Brain pericyte (primary cell): ENCODE data around the gene PRKCSH.
"Not testable (repeated sequence)": the region's sequence is repeated elsewhere in the genome, so short reads cannot be mapped to it uniquely, and the experiment has no call there.

Experiments
- DNase-seq: peaks from one replicate; pipeline ENCODE4 v3.0.0-alpha.2; 2012; ENCODE audit warnings: low read depth, low spot score

Gene PRKCSH

GRCh38 chr19:11420429-11421370 is 14.7 kb upstream of the PRKCSH start:
- DNase-seq, result no peak

DNA sequence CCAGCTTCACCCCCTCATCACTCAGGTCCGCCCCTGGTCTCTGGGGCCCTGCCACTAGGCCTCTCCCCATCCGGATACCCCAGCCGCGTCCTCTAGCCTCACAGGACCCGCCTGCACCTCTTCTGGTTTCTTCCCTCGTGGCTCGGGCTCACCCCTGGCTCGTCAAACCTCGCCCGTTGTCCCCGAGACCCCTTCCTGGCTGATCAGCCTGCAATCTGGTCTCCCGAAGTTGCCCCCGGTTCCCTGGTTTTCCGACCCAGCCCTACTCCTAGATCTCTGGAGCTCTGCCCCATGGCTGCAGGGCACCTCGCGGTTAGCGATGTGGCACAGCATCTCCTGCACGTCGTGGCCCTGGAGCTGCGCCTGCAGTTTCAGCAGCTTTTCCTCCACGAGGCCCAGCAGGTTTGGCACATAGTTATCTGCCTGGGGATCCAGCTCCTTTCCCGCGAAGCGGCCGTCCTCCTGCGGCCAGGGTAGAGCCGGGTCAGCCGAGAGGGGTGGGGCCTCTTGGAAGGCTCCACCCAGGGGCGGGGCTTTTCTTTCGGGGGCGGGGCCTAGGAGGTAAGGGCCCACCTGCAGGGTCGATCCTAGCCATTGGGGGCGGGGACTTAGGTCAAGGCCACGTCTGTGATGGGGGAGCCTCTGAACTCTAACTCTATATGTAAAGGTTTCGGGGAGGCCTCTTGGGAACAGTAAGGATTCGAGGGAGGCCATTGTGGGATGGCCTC is 13.9 kb upstream of the PRKCSH start:
- no peak for DNase-seq

- no peak for DNase-seq
Observed at GRCh38 chr19:11422163-11423065, 13.0 kb upstream of the PRKCSH start.

DNA sequence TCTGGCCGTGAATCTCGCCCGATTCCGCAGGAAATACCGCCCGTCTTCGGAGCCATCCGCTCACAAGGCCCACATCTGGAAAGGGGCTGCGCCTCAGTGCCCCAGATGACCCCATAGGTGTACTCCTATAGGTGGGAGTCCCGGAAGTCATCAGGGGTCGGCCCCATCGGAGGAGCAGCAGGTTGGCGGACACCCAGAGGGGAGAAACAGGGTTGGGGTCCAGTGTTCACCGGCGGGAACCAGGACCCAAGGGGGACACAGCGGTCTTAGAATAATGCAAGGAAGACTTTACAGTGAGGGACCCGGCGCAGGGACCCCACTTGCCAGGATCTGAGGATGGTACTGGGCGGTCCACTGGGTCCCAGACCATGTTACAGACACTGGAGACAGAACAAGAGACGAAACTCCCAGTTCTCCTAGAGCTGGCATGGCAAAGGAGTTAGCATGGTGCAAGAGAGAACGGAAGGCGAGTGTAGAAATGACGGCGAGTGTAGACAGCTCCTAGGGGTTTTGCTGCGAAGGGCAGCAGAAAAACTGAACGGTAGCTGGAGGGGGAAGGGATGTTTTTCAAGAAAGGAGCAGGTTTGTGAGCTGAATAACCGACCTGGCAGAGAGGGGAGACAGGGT is 12.2 kb upstream of the PRKCSH start:
- no peak for DNase-seq

- no peak for DNase-seq
Observed at GRCh38 chr19:11423791-11424181, 11.6 kb upstream of the PRKCSH start.

- DNase-seq, result no peak
Observed at GRCh38 chr19:11425719-11426457, 9.5 kb upstream of the PRKCSH start.

DNA sequence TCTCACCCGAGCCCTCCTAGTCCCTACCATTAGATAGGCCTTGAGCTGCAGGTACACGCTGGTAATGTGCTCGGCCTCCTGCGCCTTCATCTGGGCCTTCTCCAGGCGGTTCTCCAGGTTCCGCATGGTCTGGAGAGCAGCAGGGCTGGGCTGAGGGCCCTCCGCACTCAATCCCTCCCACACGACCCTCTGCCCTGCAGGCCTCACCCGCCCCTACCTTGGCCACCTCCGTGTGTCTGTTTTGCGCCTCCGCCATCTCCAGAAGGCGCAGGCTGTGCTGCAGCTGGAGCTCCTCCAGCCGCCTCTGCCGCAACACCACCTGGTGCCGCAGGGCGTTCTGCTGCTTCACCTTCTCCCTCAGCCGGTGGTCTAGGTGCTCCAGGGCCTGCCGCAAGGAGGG is 8.8 kb upstream of the PRKCSH start:
- DNase-seq, result no peak

GRCh38 chr19:11433526-11433925 is 1.9 kb upstream of the PRKCSH start:
- DNase-seq, result not testable (repeated sequence)

DNA sequence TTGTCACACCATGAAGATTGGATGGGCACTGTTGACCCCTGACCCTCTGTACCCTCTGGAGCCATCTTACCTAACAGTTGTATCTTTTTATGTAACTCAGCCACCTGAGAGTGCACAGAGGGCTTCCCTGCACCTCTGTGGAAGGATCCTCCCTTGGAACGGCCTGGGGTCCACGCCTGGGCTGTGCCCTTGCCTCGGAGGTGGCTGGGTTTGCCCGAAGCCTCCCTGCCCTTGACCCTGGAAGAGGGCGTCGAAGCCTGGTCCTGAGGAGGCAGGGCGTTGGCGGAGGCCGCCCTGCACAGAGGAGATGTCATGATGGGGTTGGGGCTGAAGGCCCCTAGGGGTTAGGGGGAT is 755 bp upstream of the PRKCSH start:
- no peak for DNase-seq

DNA sequence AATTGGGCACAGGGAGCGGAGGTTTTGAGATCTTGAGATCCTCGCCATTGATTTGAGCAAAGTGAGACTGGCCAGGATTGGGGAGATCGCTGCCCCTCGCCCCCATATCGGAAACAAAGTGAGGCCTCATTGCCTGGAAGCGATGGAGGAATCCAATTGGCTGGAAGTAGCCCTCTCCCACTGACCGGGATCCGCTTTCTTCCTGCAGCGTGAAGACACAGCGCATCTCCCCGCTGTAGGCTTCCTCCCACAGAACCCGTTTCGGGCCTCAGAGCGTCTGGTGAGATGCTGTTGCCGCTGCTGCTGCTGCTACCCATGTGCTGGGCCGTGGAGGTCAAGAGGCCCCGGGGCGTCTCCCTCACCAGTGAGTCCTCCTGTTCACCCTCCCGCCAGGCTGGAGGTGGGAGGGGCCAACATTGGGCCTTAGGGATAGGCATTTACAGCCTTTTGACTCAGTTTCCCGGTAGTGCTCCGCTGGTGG is 438 bp downstream of the PRKCSH start:
- DNase-seq, result no peak

GRCh38 chr19:11437955-11438354 is 2.5 kb downstream of the PRKCSH start:
- no peak for DNase-seq

DNA sequence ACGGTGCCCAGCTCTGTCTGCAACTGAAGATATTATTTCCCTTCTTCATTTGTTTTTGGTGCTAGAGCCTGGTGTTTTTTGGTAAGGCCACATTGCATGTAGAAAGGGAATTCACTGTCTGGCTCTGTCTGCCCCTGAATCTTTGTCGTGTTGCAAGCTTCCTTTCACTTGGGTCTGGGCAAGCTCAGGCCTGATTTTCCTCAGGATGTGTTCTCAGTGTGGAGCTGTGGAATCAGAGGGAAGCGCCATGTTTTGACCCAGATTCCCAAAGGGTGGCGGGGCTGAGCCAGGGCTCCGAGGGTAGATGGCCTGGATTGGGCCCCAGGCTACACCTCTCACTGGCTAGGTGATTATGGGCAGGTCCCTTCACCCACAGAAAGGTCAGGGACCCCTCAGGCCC is 8.6 kb downstream of the PRKCSH start:
- no peak for DNase-seq

DNA sequence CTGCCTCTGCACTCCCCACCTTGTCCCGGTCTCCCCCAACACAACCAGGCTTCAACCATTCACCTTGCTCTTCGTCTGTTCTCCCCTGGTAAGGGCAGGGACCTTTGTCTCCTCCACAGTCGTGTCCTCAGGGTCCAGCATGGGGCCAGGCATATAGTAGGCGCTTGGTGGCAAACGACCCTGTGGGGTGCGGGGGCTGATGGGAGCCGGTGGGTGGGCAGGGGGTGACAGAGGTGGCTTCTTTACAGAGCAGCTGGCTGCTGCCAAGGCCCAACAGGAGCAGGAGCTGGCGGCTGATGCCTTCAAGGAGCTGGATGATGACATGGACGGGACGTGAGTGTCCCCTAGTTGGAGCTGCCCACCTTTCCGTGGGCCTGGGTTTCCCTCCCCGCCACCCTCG is 9.7 kb downstream of the PRKCSH start:
- DNase-seq, result no peak

- no peak for DNase-seq
Observed at GRCh38 chr19:11446271-11446651, 10.8 kb downstream of the PRKCSH start.

DNA sequence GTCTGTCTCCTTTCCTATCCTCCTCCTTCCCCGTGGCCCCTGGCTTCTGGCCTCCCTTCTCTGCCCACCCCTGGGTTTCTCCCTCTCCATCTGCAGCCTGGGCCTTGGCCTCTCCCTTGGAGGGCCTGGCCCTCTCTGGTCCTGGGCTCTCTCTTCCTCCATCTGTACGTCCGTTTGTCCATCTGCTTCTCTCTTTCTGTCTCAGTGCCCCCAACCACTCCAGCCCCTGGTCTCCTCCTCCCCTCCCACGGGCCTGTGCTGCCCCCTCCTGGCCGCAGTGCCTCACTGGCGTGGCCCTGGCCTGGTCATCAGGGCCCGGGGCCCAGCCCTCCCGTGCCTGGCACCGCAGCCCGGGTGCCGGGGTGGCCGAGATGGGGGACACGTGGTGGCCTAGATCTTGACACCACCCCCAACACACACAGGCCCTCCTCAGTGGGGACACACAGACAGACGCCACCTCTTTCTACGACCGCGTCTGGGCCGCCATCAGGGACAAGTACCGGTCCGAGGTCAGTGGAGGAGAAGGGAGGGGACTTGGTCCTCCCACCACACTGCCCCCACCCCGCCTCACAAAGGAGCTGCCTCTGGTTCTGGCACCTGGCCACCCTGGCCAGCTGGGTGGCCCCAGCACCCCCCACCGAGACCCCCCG is 11.3 kb downstream of the PRKCSH start:
- DNase-seq, result no peak

DNA sequence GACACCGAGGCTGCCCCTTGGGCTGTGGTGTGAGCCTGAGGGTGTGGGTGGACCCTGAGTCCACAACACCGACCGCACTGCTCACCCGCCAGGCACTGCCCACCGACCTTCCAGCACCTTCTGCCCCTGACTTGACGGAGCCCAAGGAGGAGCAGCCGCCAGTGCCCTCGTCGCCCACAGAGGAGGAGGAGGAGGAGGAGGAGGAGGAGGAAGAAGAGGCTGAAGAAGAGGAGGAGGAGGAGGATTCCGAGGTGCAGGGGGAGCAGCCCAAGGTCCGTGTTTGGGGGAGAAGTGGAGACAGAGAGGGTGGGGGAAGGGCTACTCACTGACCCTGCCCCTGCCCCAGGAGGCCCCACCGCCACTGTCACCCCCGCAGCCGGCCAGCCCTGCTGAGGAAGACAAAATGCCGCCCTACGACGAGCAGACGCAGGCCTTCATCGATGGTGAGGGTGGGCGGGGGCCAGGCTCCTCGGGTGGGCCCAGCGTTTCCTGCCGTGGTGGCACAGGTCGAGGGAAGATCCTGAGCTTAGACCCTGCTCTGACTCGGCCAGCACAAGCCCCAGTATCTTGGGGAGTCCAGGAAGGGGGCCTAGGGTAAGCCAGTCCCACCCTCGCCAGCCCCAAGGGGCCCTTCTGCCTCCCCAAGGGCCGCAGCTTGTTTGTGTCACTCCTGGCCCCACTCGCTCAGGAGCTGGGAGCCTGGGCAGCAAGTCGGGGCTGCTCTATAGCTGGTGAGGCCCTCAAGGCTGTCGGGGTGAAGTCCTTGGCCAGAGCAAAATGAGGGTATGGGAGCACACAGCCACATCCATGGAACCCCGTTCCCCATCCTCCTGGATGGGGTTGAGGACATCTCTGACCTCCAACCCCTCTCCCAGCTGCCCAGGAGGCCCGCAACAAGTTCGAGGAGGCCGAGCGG is 12.2 kb downstream of the PRKCSH start:
- no peak for DNase-seq

DNA sequence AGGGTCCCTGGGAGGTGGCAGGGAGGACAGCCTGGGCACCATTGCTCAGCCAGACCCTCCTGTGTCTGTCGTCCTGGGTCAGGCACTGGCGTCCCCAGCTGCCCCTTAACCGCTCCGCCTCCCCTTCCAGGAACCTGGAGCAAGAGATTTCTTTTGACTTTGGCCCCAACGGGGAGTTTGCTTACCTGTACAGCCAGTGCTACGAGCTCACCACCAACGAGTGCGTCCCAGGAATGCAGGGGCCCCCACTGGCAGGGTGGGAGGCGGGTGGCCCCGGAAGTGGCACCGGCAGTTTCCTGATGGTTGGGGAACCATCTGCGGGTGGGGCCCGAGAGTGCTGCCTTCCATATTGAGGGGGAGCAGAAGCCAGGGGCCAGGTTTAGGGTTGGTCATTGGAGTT is 13.0 kb downstream of the PRKCSH start:
- DNase-seq, result no peak

DNA sequence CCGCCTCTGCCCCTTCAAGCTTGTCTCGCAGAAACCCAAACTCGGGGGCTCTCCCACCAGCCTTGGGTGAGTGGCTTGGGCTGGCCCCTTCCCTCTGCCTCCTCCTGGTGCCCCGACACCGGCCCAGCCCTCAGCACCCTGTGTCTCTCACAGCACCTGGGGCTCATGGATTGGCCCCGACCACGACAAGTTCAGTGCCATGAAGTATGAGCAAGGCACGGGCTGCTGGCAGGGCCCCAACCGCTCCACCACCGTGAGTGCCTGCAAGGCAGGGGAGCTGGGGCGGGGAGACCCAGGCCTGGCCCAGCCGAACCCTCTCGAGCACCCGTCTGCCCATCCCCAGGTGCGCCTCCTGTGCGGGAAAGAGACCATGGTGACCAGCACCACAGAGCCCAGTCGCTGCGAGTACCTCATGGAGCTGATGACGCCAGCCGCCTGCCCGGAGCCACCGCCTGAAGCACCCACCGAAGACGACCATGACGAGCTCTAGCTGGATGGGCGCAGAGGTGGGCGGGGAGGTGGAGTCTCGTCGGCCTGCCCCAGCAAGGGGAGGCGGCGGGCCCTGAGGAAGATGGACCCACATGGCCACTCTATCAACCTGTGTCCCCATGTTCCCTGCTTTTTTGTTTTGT is 13.6 kb downstream of the PRKCSH start:
- no peak for DNase-seq
